Stimulated activated naive B cell treated with anti-CD40 and anti-IgM and Interleukin-4, amounts not matched to agents 10 μg/mL and 1 μg/mL and 100 μg/mL, for 72 hours (primary cell): ENCODE measurements around the gene M1AP.
A peak's percentile ranks its signal among the peaks of the same experiment; 100 is the strongest.

ENCODE experiments used
- ATAC-seq, 2 donors: fragments of 150-1000 bp; cut with Tn5 transposase; replicated peaks; 2 replicates each; pipeline ENCODE4 v1.10.0; 2021; ENCODE audit warnings: moderate library complexity in 1 of 2
- DNase-seq: peaks from one replicate; pipeline ENCODE4 v3.0.0; 2021
- H3K27ac Mint-ChIP-seq: one replicate; pipeline ENCODE4 v1.8.0; 2022; ENCODE audit warnings: mild to moderate bottlenecking, mixed read lengths
- H3K27me3 Mint-ChIP-seq, 2 donors: one replicate each; pipeline ENCODE4 v1.8.0; 2022; ENCODE audit warnings: mixed read lengths in 2 of 2
- H3K36me3 Mint-ChIP-seq, 2 donors: one replicate each; pipeline ENCODE4 v1.8.0; 2022; ENCODE audit warnings: mixed read lengths in 2 of 2, mild to moderate bottlenecking in 1 of 2
- H3K4me1 Mint-ChIP-seq, 2 donors: one replicate each; pipeline ENCODE4 v1.8.0; 2022; ENCODE audit warnings: mixed read lengths in 2 of 2, mild to moderate bottlenecking in 1 of 2
- H3K4me3 Mint-ChIP-seq, 2 donors: one replicate each; pipeline ENCODE4 v1.8.0; 2022; ENCODE audit warnings: mild to moderate bottlenecking in 2 of 2, mixed read lengths in 2 of 2, moderate library complexity in 1 of 2
- H3K9me3 Mint-ChIP-seq, 2 donors: one replicate each; pipeline ENCODE4 v1.8.0; 2022; ENCODE audit warnings: mixed read lengths in 2 of 2, mild to moderate bottlenecking in 1 of 2

Gene M1AP

DNA sequence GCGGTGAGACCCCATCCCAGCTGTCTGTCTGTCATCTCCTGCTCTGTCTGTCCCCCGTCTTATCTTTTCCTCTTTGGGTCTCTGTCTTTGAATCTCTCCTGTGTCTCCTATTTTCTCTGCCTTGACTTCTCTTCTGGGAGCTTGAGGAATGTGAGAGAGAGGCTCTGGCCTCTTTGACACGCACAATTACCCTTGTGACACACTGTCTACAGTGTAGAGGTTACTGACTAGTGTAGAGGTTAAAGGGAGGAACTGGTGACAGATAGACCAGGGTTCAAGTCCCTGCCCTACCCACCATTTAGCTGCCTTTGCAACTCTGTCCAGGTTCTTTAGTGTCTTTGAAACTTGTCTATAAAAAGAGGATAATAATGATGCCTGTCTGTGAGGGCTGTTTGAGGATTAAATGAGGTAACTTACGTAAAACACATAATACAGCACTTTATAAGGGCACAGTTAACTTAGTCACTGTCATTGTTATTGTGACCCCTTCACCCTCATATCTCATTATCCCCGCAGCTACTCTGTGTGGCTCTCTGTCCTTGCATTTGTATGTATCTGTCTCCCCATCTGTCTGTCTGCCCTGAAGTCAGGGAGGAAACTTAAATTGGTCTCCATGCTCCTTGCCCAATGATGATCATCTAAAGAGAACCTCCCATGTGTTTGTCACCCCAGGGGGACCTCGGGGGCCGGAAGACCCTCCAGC lies 25.8 kb upstream of the M1AP start:
- no peaks in the 10 kb centered on the region for H3K4me1 Mint-ChIP-seq
- H3K9me3 Mint-ChIP-seq, result no peaks in the 10 kb centered on the region
- peaks cover 20 to 31% of the 10 kb centered on the region in 2 donors for H3K36me3 Mint-ChIP-seq

DNA sequence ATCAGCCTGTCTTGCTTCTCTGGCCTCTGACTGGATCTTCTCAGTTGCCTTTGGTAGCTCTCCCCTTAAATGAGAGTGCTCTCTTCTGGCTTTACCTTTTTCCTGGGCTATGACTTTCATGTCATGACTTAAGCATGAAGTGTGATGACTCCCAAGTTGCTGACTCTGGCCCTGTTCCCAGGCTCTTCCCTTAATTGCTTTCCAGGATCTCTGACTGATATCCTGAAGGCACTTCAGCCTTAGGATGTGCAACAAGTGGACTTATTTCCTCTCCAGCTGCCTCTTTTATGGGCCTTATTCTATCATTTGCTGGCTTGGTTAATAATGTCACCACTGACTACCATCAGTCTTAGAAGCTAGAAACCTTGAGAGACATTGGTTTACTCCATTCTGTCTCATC lies 23.3 kb upstream of the M1AP start:
- no peak for DNase-seq
- H3K9me3 Mint-ChIP-seq, result no peaks in the 10 kb centered on the region
- H3K4me3 Mint-ChIP-seq, result no peak overlapping the region
- H3K36me3 Mint-ChIP-seq, result peaks cover 16 to 29% of the 10 kb centered on the region in 2 donors
- no peak overlapping the region for H3K27ac Mint-ChIP-seq
- no peak for ATAC-seq
- H3K4me1 Mint-ChIP-seq, result no peaks in the 10 kb centered on the region
- no peaks in the 10 kb centered on the region for H3K27me3 Mint-ChIP-seq

More for the DNA sequence above, 25.8 kb upstream of the M1AP start:
- Mint-ChIP-seq H3K27me3 (no peaks in the 10 kb centered on the region), H3K27ac (no peak overlapping the region), H3K4me3 (no peak overlapping the region)
- no peak for DNase-seq
- no peak for ATAC-seq

- H3K36me3 Mint-ChIP-seq, result peaks cover 10 to 21% of the 10 kb centered on the region in 2 donors
- no peak overlapping the region for H3K27ac Mint-ChIP-seq
- no peak overlapping the region for H3K4me3 Mint-ChIP-seq
- no peak for DNase-seq
- no peaks in the 10 kb centered on the region for H3K9me3 Mint-ChIP-seq
- H3K27me3 Mint-ChIP-seq, result no peaks in the 10 kb centered on the region
- H3K4me1 Mint-ChIP-seq, result no peaks in the 10 kb centered on the region
- ATAC-seq, result no peak
Measured at GRCh38 chr2:74670263-74670662, 22.1 kb upstream of the M1AP start.

DNA sequence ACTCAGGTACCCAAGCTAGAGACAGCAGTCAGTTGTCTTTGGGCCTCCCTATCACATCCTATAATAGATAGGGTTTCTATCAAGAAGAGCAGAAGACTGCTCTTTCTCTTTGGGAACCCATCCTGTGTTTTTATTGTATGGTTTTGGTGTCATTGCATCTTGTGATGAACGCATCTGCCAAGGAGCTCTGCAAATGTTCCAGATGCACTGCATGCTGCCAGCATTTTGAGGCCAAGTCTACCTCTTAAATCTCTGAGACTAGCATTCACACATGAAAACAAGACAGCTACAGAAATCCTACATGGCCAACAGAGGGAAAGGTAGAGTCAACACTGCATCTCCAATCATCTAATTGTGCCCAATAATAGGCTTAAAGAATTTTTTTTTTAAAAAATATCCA lies 20.0 kb upstream of the M1AP start:
- Mint-ChIP-seq H3K27ac (no peak overlapping the region), H3K4me3 (no peak overlapping the region), H3K9me3 (no peaks in the 10 kb centered on the region), H3K27me3 (no peaks in the 10 kb centered on the region), H3K36me3 (peaks cover 6 to 15% of the 10 kb centered on the region in 2 donors), H3K4me1 (no peaks in the 10 kb centered on the region)
- DNase-seq (no peak), ATAC-seq (no peak)

GRCh38 chr2:74659462-74659861 lies 11.3 kb upstream of the M1AP start:
- Mint-ChIP-seq H3K27me3 (peaks cover 4 to 5% of the 10 kb centered on the region in 2 donors), H3K36me3 (peaks cover 2 to 7% of the 10 kb centered on the region in 2 donors), H3K4me1 (peaks cover 9 to 13% of the 10 kb centered on the region in 2 donors), H3K9me3 (no peaks in the 10 kb centered on the region), H3K27ac (no peak overlapping the region), H3K4me3 (no peak overlapping the region)
- DNase-seq (no peak), ATAC-seq (no peak)

DNA sequence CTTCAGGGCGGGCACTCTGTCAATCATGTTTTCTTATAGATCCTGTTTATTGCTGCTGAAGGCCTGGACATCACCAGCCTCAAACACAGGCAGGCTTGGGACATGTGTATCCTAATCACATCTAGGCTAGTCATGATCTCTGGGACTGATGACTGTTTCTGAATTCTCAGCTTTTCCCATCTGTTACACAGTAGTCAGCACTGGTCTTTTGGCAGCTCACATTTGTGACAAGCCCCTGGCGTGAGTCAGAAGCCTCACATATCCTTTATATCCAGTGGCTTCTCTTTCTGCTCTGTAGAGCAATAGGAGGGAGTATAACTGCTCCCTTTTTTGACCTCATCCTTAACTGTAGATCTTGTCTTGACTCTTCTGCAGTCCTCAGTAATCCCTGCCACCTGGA lies 10.4 kb upstream of the M1AP start:
- peaks cover 9 to 17% of the 10 kb centered on the region in 2 donors for H3K4me1 Mint-ChIP-seq
- no peak overlapping the region for H3K4me3 Mint-ChIP-seq
- DNase-seq (no peak), ATAC-seq (no peak)
- H3K36me3 Mint-ChIP-seq, result peaks cover 2 to 6% of the 10 kb centered on the region in 2 donors
- H3K27me3 Mint-ChIP-seq, result peaks cover 4 to 5% of the 10 kb centered on the region in 2 donors
- H3K27ac Mint-ChIP-seq, result no peak overlapping the region
- H3K9me3 Mint-ChIP-seq, result no peaks in the 10 kb centered on the region

- peaks cover 11 to 18% of the 10 kb centered on the region in 2 donors for H3K4me1 Mint-ChIP-seq
- H3K4me3 Mint-ChIP-seq, result no peak overlapping the region
- H3K27me3 Mint-ChIP-seq, result peaks cover 4 to 10% of the 10 kb centered on the region in 2 donors
- DNase-seq (no peak), ATAC-seq (no peak)
- no peak overlapping the region for H3K27ac Mint-ChIP-seq
- H3K36me3 Mint-ChIP-seq, result peaks cover 2 to 4% of the 10 kb centered on the region in 2 donors
- H3K9me3 Mint-ChIP-seq, result no peaks in the 10 kb centered on the region
Measured at GRCh38 chr2:74655579-74655978, 7.4 kb upstream of the M1AP start.

DNA sequence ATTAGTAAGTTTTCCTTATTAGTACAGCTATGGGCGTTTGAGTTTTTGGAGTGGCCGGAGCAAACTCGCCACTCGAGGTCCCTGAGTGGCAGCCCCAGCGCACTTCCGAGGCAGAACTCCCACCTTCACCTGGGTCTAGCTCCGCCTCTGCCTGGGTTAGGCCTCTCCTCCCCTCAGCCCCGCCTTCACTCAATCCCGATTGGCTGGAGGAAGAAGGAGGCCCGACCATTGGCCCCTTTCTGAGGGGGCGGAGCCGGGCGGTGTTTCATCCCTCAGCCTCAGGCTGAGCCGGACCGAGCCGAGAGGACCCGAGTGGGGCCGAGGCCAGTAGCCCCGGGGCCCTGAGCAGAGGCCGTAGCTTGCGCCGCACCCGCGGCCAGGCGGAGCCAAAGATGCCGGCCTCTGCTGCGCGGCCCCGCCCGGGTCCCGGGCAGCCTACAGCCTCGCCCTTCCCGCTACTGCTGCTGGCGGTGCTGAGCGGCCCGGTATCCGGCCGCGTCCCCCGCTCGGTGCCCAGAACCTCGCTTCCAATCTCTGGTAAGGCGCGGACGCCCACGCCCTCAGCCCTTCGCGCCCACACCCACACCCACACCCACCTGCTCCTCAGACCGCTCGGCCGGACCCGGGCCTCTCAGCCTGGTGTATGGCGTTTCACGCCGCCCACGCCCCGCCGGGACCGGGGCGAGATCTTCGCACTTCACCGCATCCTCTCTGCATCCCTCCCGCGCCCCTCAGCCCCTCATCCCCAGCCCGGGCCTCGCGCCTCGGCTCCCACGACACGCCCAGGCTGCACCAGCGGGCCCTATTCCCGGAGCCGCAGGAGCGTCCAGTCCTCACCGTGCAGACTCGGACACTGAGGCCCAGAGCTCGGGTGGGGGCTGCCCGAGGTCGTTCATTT lies 6.1 kb upstream of the M1AP start, which contains the start of gene SEMA4F:
TSS of gene SEMA4F (plus strand) at position 263 of the 898 bp plus-strand sequence. CDS start at position 393, 130 bp downstream.
- peak; percentile 96 for DNase-seq

DNA sequence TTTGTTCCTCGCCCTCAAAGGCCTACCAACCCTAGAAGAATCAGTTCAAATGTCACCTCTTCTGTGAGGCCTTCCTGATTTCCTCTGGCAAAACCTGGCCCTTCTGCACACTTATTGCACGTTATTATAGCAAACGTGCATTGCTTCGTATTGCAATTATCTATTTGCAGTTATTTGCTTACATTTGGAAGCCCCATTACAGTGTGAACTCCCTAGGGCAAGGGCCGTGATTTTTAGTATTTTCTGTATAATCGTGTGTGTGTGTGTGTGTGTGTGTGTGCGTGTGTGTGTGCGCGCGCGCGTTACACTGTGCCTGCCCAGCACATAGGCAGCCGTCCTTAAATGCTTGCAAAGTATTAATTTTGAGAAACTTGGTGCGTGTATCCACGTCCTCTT lies 5.5 kb upstream of the M1AP start:
- H3K4me1 Mint-ChIP-seq, result peaks cover 11 to 18% of the 10 kb centered on the region in 2 donors
- H3K27me3 Mint-ChIP-seq, result peaks cover 10 to 23% of the 10 kb centered on the region in 2 donors
- peak overlapping the region; percentile 39 for H3K27ac Mint-ChIP-seq
- ATAC-seq (peak; percentile 36 to 41), DNase-seq (no peak)
- peaks cover 0 to 2% of the 10 kb centered on the region in 2 donors for H3K36me3 Mint-ChIP-seq
- H3K4me3 Mint-ChIP-seq, result peak overlapping the region; percentile 82 to 89
- no peaks in the 10 kb centered on the region for H3K9me3 Mint-ChIP-seq

More for the DNA sequence above, 6.1 kb upstream of the M1AP start, which contains the start of gene SEMA4F:
- Mint-ChIP-seq H3K9me3 (no peaks in the 10 kb centered on the region), H3K4me1 (peaks cover 11 to 18% of the 10 kb centered on the region in 2 donors), H3K27me3 (peaks cover 4 to 16% of the 10 kb centered on the region in 2 donors), H3K36me3 (no peaks in the 10 kb centered on the region), H3K27ac (peak within 1 kb of the TSS; percentile 72), H3K4me3 (peak within 1 kb of the TSS; percentile 82 to 89)
- peak; percentile 99 for ATAC-seq

GRCh38 chr2:74646834-74647482 lies 1.2 kb downstream of the M1AP start:
- Mint-ChIP-seq H3K27ac (no peak overlapping the region), H3K27me3 (peaks cover 30 to 47% of the 10 kb centered on the region in 2 donors), H3K4me3 (no peak overlapping the region), H3K9me3 (peaks cover 0 to 1% of the 10 kb centered on the region in 2 donors), H3K36me3 (peaks cover 2 to 5% of the 10 kb centered on the region in 2 donors), H3K4me1 (peaks cover 0 to 3% of the 10 kb centered on the region in 2 donors)
- no peak for ATAC-seq
- no peak for DNase-seq

DNA sequence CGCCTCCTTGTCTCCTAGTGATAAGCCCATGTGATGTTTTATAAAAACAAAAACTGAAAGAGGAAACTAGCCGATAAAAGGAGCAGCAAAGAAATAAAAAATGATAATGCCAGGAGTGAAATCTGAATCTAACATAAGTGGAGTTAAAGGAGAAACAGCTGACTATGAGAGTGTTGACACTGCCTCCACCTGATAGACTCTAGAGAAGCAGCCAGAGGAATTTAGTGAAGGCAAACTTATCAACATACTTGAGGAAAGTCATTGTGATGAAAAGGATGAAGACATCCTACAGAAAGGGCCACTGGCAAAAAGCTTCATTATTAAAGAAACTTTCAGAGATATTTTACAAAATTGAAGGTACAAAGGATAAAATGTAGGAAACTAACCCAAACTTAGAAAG lies 1.9 kb downstream of the M1AP start:
- peaks cover 32 to 47% of the 10 kb centered on the region in 2 donors for H3K27me3 Mint-ChIP-seq
- no peak overlapping the region for H3K4me3 Mint-ChIP-seq
- peaks cover 0 to 1% of the 10 kb centered on the region in 2 donors for H3K9me3 Mint-ChIP-seq
- peaks cover 0 to 3% of the 10 kb centered on the region in 2 donors for H3K4me1 Mint-ChIP-seq
- DNase-seq (no peak), ATAC-seq (no peak)
- peaks cover 2 to 5% of the 10 kb centered on the region in 2 donors for H3K36me3 Mint-ChIP-seq
- no peak overlapping the region for H3K27ac Mint-ChIP-seq

- peaks cover 38 to 50% of the 10 kb centered on the region in 2 donors for H3K27me3 Mint-ChIP-seq
- peaks cover 2 to 5% of the 10 kb centered on the region in 2 donors for H3K36me3 Mint-ChIP-seq
- DNase-seq (no peak), ATAC-seq (no peak)
- H3K4me1 Mint-ChIP-seq, result peaks cover 0 to 3% of the 10 kb centered on the region in 2 donors
- peaks cover 0 to 1% of the 10 kb centered on the region in 2 donors for H3K9me3 Mint-ChIP-seq
- H3K27ac Mint-ChIP-seq, result no peak overlapping the region
- H3K4me3 Mint-ChIP-seq, result no peak overlapping the region
Measured at GRCh38 chr2:74645344-74645743, 2.8 kb downstream of the M1AP start.

GRCh38 chr2:74639550-74639949 lies 8.6 kb downstream of the M1AP start:
- H3K9me3 Mint-ChIP-seq, result no peaks in the 10 kb centered on the region

GRCh38 chr2:74632939-74633312 lies 15.2 kb downstream of the M1AP start:
- Mint-ChIP-seq H3K36me3 (no peaks in the 10 kb centered on the region), H3K4me3 (no peak overlapping the region), H3K27me3 (peaks cover 13 to 34% of the 10 kb centered on the region in 2 donors), H3K9me3 (peaks cover 0 to 2% of the 10 kb centered on the region in 2 donors), H3K27ac (no peak overlapping the region), H3K4me1 (no peaks in the 10 kb centered on the region)
- ATAC-seq (no peak), DNase-seq (no peak)

More at GRCh38 chr2:74639550-74639949, 8.6 kb downstream of the M1AP start:
- ATAC-seq, result no peak
- Mint-ChIP-seq H3K36me3 (no peaks in the 10 kb centered on the region), H3K27ac (no peak overlapping the region), H3K4me1 (no peaks in the 10 kb centered on the region), H3K27me3 (peaks cover 26 to 57% of the 10 kb centered on the region in 2 donors), H3K4me3 (no peak overlapping the region)
- DNase-seq, result no peak
